Measurements from ENCODE around the gene RBM25.

DNA sequence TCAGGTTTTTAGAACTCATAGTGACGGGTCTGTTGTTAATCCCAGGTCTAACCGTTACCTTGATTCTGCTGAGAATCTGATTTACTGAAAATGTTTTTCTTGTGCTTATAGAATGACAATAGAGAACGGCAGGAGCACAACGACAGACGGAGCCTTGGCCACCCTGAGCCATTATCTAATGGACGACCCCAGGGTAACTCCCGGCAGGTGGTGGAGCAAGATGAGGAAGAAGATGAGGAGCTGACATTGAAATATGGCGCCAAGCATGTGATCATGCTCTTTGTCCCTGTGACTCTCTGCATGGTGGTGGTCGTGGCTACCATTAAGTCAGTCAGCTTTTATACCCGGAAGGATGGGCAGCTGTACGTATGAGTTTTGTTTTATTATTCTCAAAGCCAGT lies 112.4 kb downstream of the RBM25 start:
- no peak for TF ChIP-seq CTCF (IDR thresholded peaks at IDR 0.05; ENCODE audit: poor library complexity)
- no peak for TF ChIP-seq EZH2phosphoT487 (IDR thresholded peaks at IDR 0.05; ENCODE audit: low read depth, severe bottlenecking, unreplicated experiment)
- no peak for TF ChIP-seq EZH2 (IDR thresholded peaks at IDR 0.05; ENCODE audit: borderline replicate concordance)
